Neural cell (in vitro differentiated cells): ENCODE data around the gene UQCC2. TPM values are rescaled to one million over a fixed set of nuclear protein-coding genes. Genes with fewer than 3 reads are reported as not detected.

ENCODE experiments used
- H2AFZ ChIP-seq: fragments of 200-600, 300-800 bp; sonication (generic), shearing (Covaris generic); 2 replicates; pipeline ENCODE4 v1.6.0; 2014; ENCODE audit warnings: low read depth, mild to moderate bottlenecking, antibody characterized with exemption, low read length, moderate library complexity
- H3F3A ChIP-seq: fragments of 200-600 bp; shearing (Covaris generic); 2 replicates; pipeline ENCODE4 v1.6.1; 2016; ENCODE audit warnings: mild to moderate bottlenecking, moderate library complexity, mixed read lengths, antibody characterized with exemption, low read length; ENCODE audit not compliant: insufficient read depth, poor library complexity, severe bottlenecking
- H3K27ac ChIP-seq: fragments of 200-600, 300-800 bp; sonication (generic), shearing (Covaris generic); 2 replicates; pipeline ENCODE4 v1.5.1; 2014; ENCODE audit warnings: mild to moderate bottlenecking, low read length, moderate library complexity
- H3K27me3 ChIP-seq: fragments of 300-800, 200-600 bp; sonication (generic), shearing (Covaris generic); 2 replicates; pipeline ENCODE4 v1.6.0; 2014; ENCODE audit warnings: mild to moderate bottlenecking, low read depth, low read length, moderate library complexity; ENCODE audit not compliant: insufficient read depth
- H3K36me3 ChIP-seq: fragments of 300-800, 200-600 bp; sonication (generic), shearing (Covaris generic); 2 replicates; pipeline ENCODE4 v1.5.1; 2014; ENCODE audit warnings: mild to moderate bottlenecking, antibody characterized with exemption, low read length, moderate library complexity; ENCODE audit not compliant: insufficient read depth
- H3K4me2 ChIP-seq: fragments of 300-800, 200-600 bp; sonication (generic), shearing (Covaris generic); 2 replicates; pipeline ENCODE4 v1.6.0; 2014; ENCODE audit warnings: mild to moderate bottlenecking, low read length
- H3K4me3 ChIP-seq: fragments of 300-800, 200-600 bp; sonication (generic), shearing (Covaris generic); 2 replicates; pipeline ENCODE4 v1.5.1; 2014; ENCODE audit warnings: mild to moderate bottlenecking, low read length, moderate library complexity
- H3K79me2 ChIP-seq: fragments of 200-600 bp; shearing (Covaris generic); replicated peaks from 2 replicates; pipeline ENCODE4 v1.6.0; 2014; ENCODE audit warnings: mild to moderate bottlenecking, low read length, moderate library complexity; ENCODE audit not compliant: insufficient read depth
- H3K9ac ChIP-seq: fragments of 300-800, 200-600 bp; sonication (generic), shearing (Covaris generic); 2 replicates; pipeline ENCODE4 v1.6.1; 2016; ENCODE audit warnings: mild to moderate bottlenecking, low read length, mixed read lengths
- H3K9me2 ChIP-seq: fragments of 200-600 bp; shearing (Covaris generic); 2 replicates; pipeline ENCODE4 v1.6.1; 2016; ENCODE audit warnings: mild to moderate bottlenecking, low read length, mixed read lengths; ENCODE audit not compliant: insufficient read depth
- H3K9me3 ChIP-seq: fragments of 200-600, 300-800 bp; sonication (generic), shearing (Covaris generic); 2 replicates; pipeline ENCODE4 v1.6.1; 2016; ENCODE audit warnings: mild to moderate bottlenecking, mixed run types, low read length, moderate library complexity, mixed read lengths
- H4K20me1 ChIP-seq: fragments of 200-600 bp; shearing (Covaris generic); 2 replicates; pipeline ENCODE4 v1.6.1; 2016; ENCODE audit warnings: mild to moderate bottlenecking, mixed run types; ENCODE audit not compliant: insufficient read depth
- CTCF ChIP-seq: fragments of 450-650 bp; IDR thresholded peaks from 2 replicates; pipeline ENCODE4 v1.5.1; 2014; ENCODE audit warnings: antibody characterized with exemption, mild to moderate bottlenecking, moderate library complexity; ENCODE audit not compliant: poor library complexity, severe bottlenecking
- EP300 ChIP-seq: fragments of 450-650 bp; conservative IDR thresholded peaks from 2 replicates; pipeline ENCODE4 v1.6.1; 2014; ENCODE audit warnings: antibody characterized with exemption, mild to moderate bottlenecking, moderate library complexity; ENCODE audit not compliant: poor library complexity, severe bottlenecking
- EZH2 ChIP-seq: fragments of 200-600, 300-800 bp; shearing (Covaris generic), sonication (generic); IDR thresholded peaks from 2 replicates; pipeline ENCODE4 v1.6.1; 2014; ENCODE audit warnings: antibody characterized with exemption, low read length, borderline replicate concordance, mild to moderate bottlenecking; ENCODE audit not compliant: insufficient read depth, poor library complexity, severe bottlenecking
- MXI1 ChIP-seq: fragments of 450-650 bp; conservative IDR thresholded peaks from 2 replicates; pipeline ENCODE4 v1.6.1; 2014; ENCODE audit warnings: antibody characterized with exemption, mild to moderate bottlenecking; ENCODE audit not compliant: poor library complexity, severe bottlenecking
- POLR2AphosphoS5 ChIP-seq: IDR thresholded peaks from 2 replicates; pipeline ENCODE4 v1.6.1; 2012
- RAD21 ChIP-seq: fragments of 450-650 bp; conservative IDR thresholded peaks from 2 replicates; pipeline ENCODE4 v1.6.1; 2014; ENCODE audit warnings: antibody characterized with exemption, mild to moderate bottlenecking, moderate library complexity
- REST ChIP-seq: IDR thresholded peaks from 2 replicates; pipeline ENCODE4 v1.6.1; 2012; ENCODE audit warnings: borderline replicate concordance
- SMC3 ChIP-seq: fragments of 450-650 bp; conservative IDR thresholded peaks from 2 replicates; pipeline ENCODE4 v1.6.1; 2014; ENCODE audit warnings: antibody characterized with exemption, mild to moderate bottlenecking, moderate library complexity; ENCODE audit not compliant: poor library complexity
- TAF1 ChIP-seq: IDR thresholded peaks from 2 replicates; pipeline ENCODE4 v1.6.1; 2012; ENCODE audit warnings: low read depth
- polyA plus RNA-seq: library from polyadenylated mRNA; depleted of rRNA; stranded (reverse); fragments of >200 nt; gene quantifications from 2 replicates; pipeline ENCODE4 v1.2.3, GENCODE V29; 2014

UQCC2 gene
- polyA plus RNA-seq, 1 donor from 2014 or later = 123 TPM

GRCh38 chr6:33758815-33759216, 47.3 kb upstream of the UQCC2 start:
- TF ChIP-seq REST (no peak), POLR2AphosphoS5 (no peak), EP300 (no peak), SMC3 (no peak), RAD21 (no peak), MXI1 (no peak), EZH2 (no peak), CTCF (no peak), TAF1 (no peak)
- H4K20me1 ChIP-seq = no peaks in the 10 kb centered on the region
- no peak overlapping the region for H3K9ac ChIP-seq
- no peaks in the 10 kb centered on the region for H3K9me3 ChIP-seq
- no peaks in the 10 kb centered on the region for H3K27me3 ChIP-seq
- H3K4me3 ChIP-seq = no peak overlapping the region
- H3K9me2 ChIP-seq = no peaks in the 10 kb centered on the region
- no peaks in the 10 kb centered on the region for H3F3A ChIP-seq
- no peaks in the 10 kb centered on the region for H3K36me3 ChIP-seq
- H3K79me2 ChIP-seq = no peaks in the 10 kb centered on the region
- no peak overlapping the region for H3K4me2 ChIP-seq
- no peak overlapping the region for H3K27ac ChIP-seq
- H2AFZ ChIP-seq = no peak overlapping the region

- Histone ChIP-seq H3K79me2 (no peaks in the 10 kb centered on the region), H3K27me3 (no peaks in the 10 kb centered on the region), H3K27ac (no peak overlapping the region), H2AFZ (no peak overlapping the region), H3F3A (no peaks in the 10 kb centered on the region), H3K4me2 (no peak overlapping the region), H4K20me1 (no peaks in the 10 kb centered on the region), H3K4me3 (no peak overlapping the region), H3K9me2 (no peaks in the 10 kb centered on the region), H3K9ac (no peak overlapping the region), H3K36me3 (no peaks in the 10 kb centered on the region), H3K9me3 (no peaks in the 10 kb centered on the region)
- TF ChIP-seq CTCF (no peak), EZH2 (no peak), TAF1 (no peak), POLR2AphosphoS5 (no peak), REST (no peak), RAD21 (no peak), EP300 (no peak), SMC3 (no peak), MXI1 (no peak)
Observed at GRCh38 chr6:33757906-33758305, 46.4 kb upstream of the UQCC2 start.
